ENCODE measurements around the gene HLA-DQB2. TPM values are rescaled to one million over a fixed set of nuclear protein-coding genes. Genes with fewer than 3 reads are reported as not detected.
"Not testable (repeated sequence)": the region's sequence is repeated elsewhere in the genome, so short reads cannot be mapped to it uniquely, and the experiment has no call there.

The HLA-DQB2 gene
- total RNA-seq, 1 donor from 2014 or later = not detected

DNA sequence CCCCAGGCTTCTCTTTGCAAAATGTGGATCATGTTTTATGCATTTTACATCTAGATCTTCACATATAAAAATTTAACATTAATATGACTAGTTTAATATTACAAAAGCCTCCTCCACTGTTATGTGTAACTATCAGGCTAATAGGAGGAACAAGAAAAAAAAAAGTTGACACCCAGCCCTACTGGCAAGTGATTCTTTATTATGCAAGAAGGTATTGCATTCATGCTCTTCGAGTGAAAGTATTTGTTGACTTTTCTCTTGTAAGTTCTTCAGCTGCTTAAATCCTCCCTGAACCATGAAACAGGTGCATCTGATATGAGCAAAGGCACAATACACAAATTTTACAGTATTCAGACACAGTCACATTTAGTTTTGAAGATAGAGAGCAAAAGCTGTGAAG lies 716 bp upstream of the HLA-DQB2 start:
- H3K27ac Mint-ChIP-seq = no peak overlapping the region
- no peaks in the 10 kb centered on the region for H3K9me3 Mint-ChIP-seq
- H3K4me1 Mint-ChIP-seq = no peaks in the 10 kb centered on the region
- peaks cover 71% of the 10 kb centered on the region for H3K27me3 Mint-ChIP-seq (ENCODE audit: low read depth)
- TF ChIP-seq, protein P1, sequence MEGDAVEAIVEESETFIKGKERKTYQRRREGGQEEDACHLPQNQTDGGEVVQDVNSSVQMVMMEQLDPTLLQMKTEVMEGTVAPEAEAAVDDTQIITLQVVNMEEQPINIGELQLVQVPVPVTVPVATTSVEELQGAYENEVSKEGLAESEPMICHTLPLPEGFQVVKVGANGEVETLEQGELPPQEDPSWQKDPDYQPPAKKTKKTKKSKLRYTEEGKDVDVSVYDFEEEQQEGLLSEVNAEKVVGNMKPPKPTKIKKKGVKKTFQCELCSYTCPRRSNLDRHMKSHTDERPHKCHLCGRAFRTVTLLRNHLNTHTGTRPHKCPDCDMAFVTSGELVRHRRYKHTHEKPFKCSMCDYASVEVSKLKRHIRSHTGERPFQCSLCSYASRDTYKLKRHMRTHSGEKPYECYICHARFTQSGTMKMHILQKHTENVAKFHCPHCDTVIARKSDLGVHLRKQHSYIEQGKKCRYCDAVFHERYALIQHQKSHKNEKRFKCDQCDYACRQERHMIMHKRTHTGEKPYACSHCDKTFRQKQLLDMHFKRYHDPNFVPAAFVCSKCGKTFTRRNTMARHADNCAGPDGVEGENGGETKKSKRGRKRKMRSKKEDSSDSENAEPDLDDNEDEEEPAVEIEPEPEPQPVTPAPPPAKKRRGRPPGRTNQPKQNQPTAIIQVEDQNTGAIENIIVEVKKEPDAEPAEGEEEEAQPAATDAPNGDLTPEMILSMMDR (IDR thresholded peaks at IDR 0.05; ENCODE audit: unreplicated experiment) = no peak
- DNase-seq (ENCODE audit: low spot score in 2 of 2, unreplicated experiment in 2 of 2) = no peak
- no peaks in the 10 kb centered on the region for H3K36me3 Mint-ChIP-seq
- no peak overlapping the region for H3K4me3 Mint-ChIP-seq

DNA sequence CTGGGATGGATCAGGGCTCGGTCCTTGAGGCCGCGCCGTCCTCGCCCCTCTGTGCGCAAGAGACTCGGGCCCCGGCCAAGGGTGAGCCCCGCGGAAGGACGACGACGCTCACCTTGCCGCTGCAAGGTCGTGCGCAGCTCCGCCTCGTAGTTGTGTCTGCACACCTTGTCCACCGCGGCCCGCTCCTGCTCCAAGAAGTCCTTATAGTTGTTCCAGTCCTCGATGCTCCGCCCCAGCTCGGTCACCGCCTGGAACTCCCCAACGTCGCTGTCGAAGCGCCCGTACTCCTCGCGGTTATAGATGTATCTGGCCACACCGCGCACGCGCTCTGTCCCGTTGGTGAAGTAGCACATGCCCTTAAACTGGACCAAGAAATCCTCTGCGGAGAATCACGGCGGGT lies 1.8 kb downstream of the HLA-DQB2 start:
- DNase-seq (ENCODE audit: low spot score in 2 of 2, unreplicated experiment in 2 of 2) = no peak
- Mint-ChIP-seq H3K9me3 (no peaks in the 10 kb centered on the region), H3K27me3 (ENCODE audit: low read depth) (peaks cover 67% of the 10 kb centered on the region), H3K27ac (no peak overlapping the region), H3K4me3 (no peak overlapping the region), H3K4me1 (no peaks in the 10 kb centered on the region), H3K36me3 (no peaks in the 10 kb centered on the region)
- TF ChIP-seq, protein P1 (IDR thresholded peaks at IDR 0.05; ENCODE audit: unreplicated experiment) = no peak

- Mint-ChIP-seq H3K9me3 (no peaks in the 10 kb centered on the region), H3K27ac (no peak overlapping the region), H3K36me3 (no peaks in the 10 kb centered on the region), H3K27me3 (ENCODE audit: low read depth) (peaks cover 67% of the 10 kb centered on the region), H3K4me3 (no peak overlapping the region), H3K4me1 (no peaks in the 10 kb centered on the region)
- DNase-seq (ENCODE audit: low spot score in 2 of 2, unreplicated experiment in 2 of 2) = no peak
- TF ChIP-seq, protein P1 (IDR thresholded peaks at IDR 0.05; ENCODE audit: unreplicated experiment) = no peak
Measured at GRCh38 chr6:32761072-32761471, 2.3 kb downstream of the HLA-DQB2 start.

DNA sequence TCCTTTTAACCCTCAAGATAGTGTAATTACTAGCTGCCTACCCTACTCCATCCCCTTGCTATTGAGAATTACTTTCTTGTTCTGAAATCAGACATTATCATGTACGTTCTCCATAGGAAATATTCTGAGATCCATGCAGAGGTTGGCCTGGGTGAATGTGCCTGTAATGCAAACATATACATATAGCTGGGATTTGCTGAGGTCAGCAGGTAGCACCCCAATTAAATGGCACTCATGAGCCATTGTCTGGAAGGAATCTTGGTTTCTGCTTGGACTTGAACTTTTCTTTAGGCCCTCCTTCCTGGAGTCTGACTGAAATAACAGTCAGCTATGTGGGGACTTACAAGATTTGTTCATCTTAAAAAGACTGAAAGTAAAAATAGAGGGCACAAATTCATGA lies 3.7 kb downstream of the HLA-DQB2 start:
- Mint-ChIP-seq H3K36me3 (no peaks in the 10 kb centered on the region), H3K4me3 (no peak overlapping the region), H3K9me3 (no peaks in the 10 kb centered on the region), H3K4me1 (no peaks in the 10 kb centered on the region), H3K27me3 (ENCODE audit: low read depth) (peaks cover 74% of the 10 kb centered on the region), H3K27ac (no peak overlapping the region)
- no peak for DNase-seq (ENCODE audit: low spot score in 2 of 2, unreplicated experiment in 2 of 2)
- TF ChIP-seq, protein P1 (IDR thresholded peaks at IDR 0.05; ENCODE audit: unreplicated experiment) = no peak

DNA sequence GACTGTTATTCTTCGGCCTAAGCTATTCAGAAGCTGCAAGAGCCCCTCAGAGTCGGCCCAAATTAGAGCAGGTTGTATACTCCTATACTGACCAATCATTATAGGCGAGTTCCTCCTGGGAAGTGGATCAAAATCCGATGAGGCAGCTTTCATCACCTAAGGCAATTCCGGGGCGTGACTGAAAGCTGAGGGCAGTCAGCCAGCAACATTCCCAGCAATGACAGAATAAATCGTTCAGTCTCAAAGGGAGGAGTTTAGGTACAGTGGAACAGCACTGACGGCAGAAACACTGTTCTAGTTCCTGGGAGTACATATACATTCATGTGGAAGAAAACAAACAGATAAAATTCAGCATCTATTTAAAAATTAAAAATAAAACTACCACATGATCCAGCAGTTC lies 10.8 kb downstream of the HLA-DQB2 start:
- Mint-ChIP-seq H3K36me3 (no peaks in the 10 kb centered on the region), H3K4me3 (no peak overlapping the region), H3K4me1 (no peaks in the 10 kb centered on the region), H3K27me3 (ENCODE audit: low read depth) (peaks cover 43% of the 10 kb centered on the region), H3K27ac (no peak overlapping the region), H3K9me3 (no peaks in the 10 kb centered on the region)
- DNase-seq (ENCODE audit: low spot score in 2 of 2, unreplicated experiment in 2 of 2) = no peak
- TF ChIP-seq, protein P1 (IDR thresholded peaks at IDR 0.05; ENCODE audit: unreplicated experiment) = no peak

- peaks cover 35% of the 10 kb centered on the region for H3K27me3 Mint-ChIP-seq (ENCODE audit: low read depth)
- not testable (repeated sequence) for DNase-seq (ENCODE audit: low spot score in 2 of 2, unreplicated experiment in 2 of 2); H3K4me1 Mint-ChIP-seq; H3K27ac Mint-ChIP-seq; H3K4me3 Mint-ChIP-seq; H3K36me3 Mint-ChIP-seq; H3K9me3 Mint-ChIP-seq
Measured at GRCh38 chr6:32745649-32746048, 17.7 kb downstream of the HLA-DQB2 start.
